Smooth muscle cell of the brain vasculature (primary cell): ENCODE results near the gene TBC1D10A.
A peak's percentile ranks its signal among the peaks of the same experiment; 100 is the strongest.

Source experiments
- DNase-seq: peaks from one replicate; pipeline ENCODE4 v3.0.0-alpha.2; 2012; ENCODE audit warnings: low read depth, low spot score

The TBC1D10A gene

GRCh38 chr22:30326706-30327362 is at the start of gene TBC1D10A:
Gene TBC1D10A (minus strand): TSS chr22:30326941. CDS start chr22:30326881, 60 bp downstream.
- peak; percentile 60 for DNase-seq

- DNase-seq: no peak
Measured at GRCh38 chr22:30375312-30375849, 48.6 kb upstream of the TBC1D10A start.

GRCh38 chr22:30373331-30374325 is 46.9 kb upstream of the TBC1D10A start:
- no peak for DNase-seq

GRCh38 chr22:30372915-30373314 is 46.2 kb upstream of the TBC1D10A start:
- DNase-seq: no peak

GRCh38 chr22:30371981-30372380 is 45.2 kb upstream of the TBC1D10A start:
- DNase-seq: no peak

GRCh38 chr22:30371321-30371720 is 44.6 kb upstream of the TBC1D10A start:
- no peak for DNase-seq

- no peak for DNase-seq
Measured at GRCh38 chr22:30370641-30371230, 44.0 kb upstream of the TBC1D10A start.

GRCh38 chr22:30368420-30368819 is 41.7 kb upstream of the TBC1D10A start:
- no peak for DNase-seq

- no peak for DNase-seq
Measured at GRCh38 chr22:30365891-30366290, 39.1 kb upstream of the TBC1D10A start.

- DNase-seq: no peak
Measured at GRCh38 chr22:30362651-30363281, 36.0 kb upstream of the TBC1D10A start.

- DNase-seq: no peak
Measured at GRCh38 chr22:30361916-30362650, 35.3 kb upstream of the TBC1D10A start.

- no peak for DNase-seq
Measured at GRCh38 chr22:30358541-30358940, 31.8 kb upstream of the TBC1D10A start.

GRCh38 chr22:30357650-30358215 is 31.0 kb upstream of the TBC1D10A start:
- no peak for DNase-seq

GRCh38 chr22:30357236-30357570 is 30.5 kb upstream of the TBC1D10A start:
- DNase-seq: no peak

- DNase-seq: peak; percentile 79
Measured at GRCh38 chr22:30356449-30357235, 29.9 kb upstream of the TBC1D10A start, which contains the start of the genes CCDC157 and SF3A1. Gene CCDC157 (plus strand): TSS chr22:30357007. CDS start chr22:30366001, 8,994 bp downstream. Gene SF3A1 (minus strand): TSS chr22:30356894. CDS start chr22:30356792, 102 bp downstream.

GRCh38 chr22:30354644-30355043 is 27.9 kb upstream of the TBC1D10A start:
- DNase-seq: no peak

GRCh38 chr22:30351226-30351625 is 24.5 kb upstream of the TBC1D10A start:
- no peak for DNase-seq

GRCh38 chr22:30348809-30349208 is 22.1 kb upstream of the TBC1D10A start:
- no peak for DNase-seq

- no peak for DNase-seq
Measured at GRCh38 chr22:30348404-30348803, 21.7 kb upstream of the TBC1D10A start.
